Caco-2 (cell line): ENCODE measurements around the gene RRAS. TPM values are rescaled to one million over a fixed set of nuclear protein-coding genes. Genes with fewer than 3 reads are reported as not detected.
A peak's percentile ranks its signal among the peaks of the same experiment; 100 is the strongest.

Experiments
- BruUV-seq: library from RNA; stranded (reverse); fragments of 400-500 nt; replicated peaks from 2 replicates; lab custom pipeline; 2021; lab: Mats Ljungman, UMichigan
- CTCF ChIA-PET: fragments of 300-600 bp; sonication (Branson Sonifier 250); formaldehyde crosslinking; loops from one replicate; lab custom pipeline; 2022; ENCODE audit warnings: antibody characterized with exemption; lab: Charles Lee
- POLR2A ChIA-PET: fragments of 300-600 bp; sonication (Branson Sonifier 250); formaldehyde crosslinking; loops from one replicate; lab custom pipeline; 2022; ENCODE audit warnings: antibody characterized with exemption; lab: Charles Lee
- DNase-seq, 2 experiments: peaks; one replicate each; pipeline versions ENCODE4 v3.0.0 to v3.0.0-alpha.2; 2020 to 2022
- H3K27me3 ChIP-seq: replicated peaks from 2 replicates; pipeline ENCODE4 v1.6.0; 2011; ENCODE audit warnings: low read length; ENCODE audit not compliant: control insufficient read depth, insufficient read depth
- H3K36me3 ChIP-seq: 2 replicates; pipeline ENCODE4 v1.5.1; 2011; ENCODE audit warnings: low read length; ENCODE audit not compliant: control insufficient read depth, insufficient read depth
- H3K4me1 ChIP-seq: fragments of 250-450 bp; sonication (Bioruptor Pico); 2 replicates; pipeline ENCODE4 v1.5.1; 2020; ENCODE audit warnings: mild to moderate bottlenecking
- H3K4me3 ChIP-seq: 2 replicates; pipeline ENCODE4 v1.5.1; 2011; ENCODE audit warnings: low read depth, mild to moderate bottlenecking, control low read depth, low read length
- H3K9me3 ChIP-seq: fragments of 250-450 bp; sonication (Bioruptor Pico); 2 replicates; pipeline ENCODE4 v1.5.1; 2020; ENCODE audit warnings: mild to moderate bottlenecking, moderate library complexity
- H3K27ac Mint-ChIP-seq: one replicate; pipeline ENCODE4 v1.8.0; 2022; ENCODE audit warnings: mixed read lengths; ENCODE audit not compliant: unreplicated experiment
- H3K27me3 Mint-ChIP-seq: one replicate; pipeline ENCODE4 v1.8.0; 2022; ENCODE audit warnings: mixed read lengths; ENCODE audit not compliant: insufficient read depth, unreplicated experiment
- H3K36me3 Mint-ChIP-seq: one replicate; pipeline ENCODE4 v1.8.0; 2022; ENCODE audit warnings: mild to moderate bottlenecking, mixed read lengths; ENCODE audit not compliant: insufficient read depth, unreplicated experiment
- H3K4me1 Mint-ChIP-seq: one replicate; pipeline ENCODE4 v1.8.0; 2022; ENCODE audit warnings: low read depth, mixed read lengths; ENCODE audit not compliant: unreplicated experiment
- H3K4me3 Mint-ChIP-seq: one replicate; pipeline ENCODE4 v1.8.0; 2022; ENCODE audit warnings: mild to moderate bottlenecking, moderate library complexity, mixed read lengths; ENCODE audit not compliant: unreplicated experiment
- H3K9me3 Mint-ChIP-seq: one replicate; pipeline ENCODE4 v1.8.0; 2022; ENCODE audit warnings: mixed read lengths; ENCODE audit not compliant: unreplicated experiment
- CTCF ChIP-seq, 2 experiments: fragments of 200-600 bp in 1 of 2; IDR thresholded peaks; 1 replicate in 1 of 2; 2 replicates in 1 of 2; pipeline versions ENCODE4 v1.5.1 to v1.8.0; 2011 to 2022; ENCODE audit warnings: antibody characterized with exemption in 1 of 2, control low read depth in 1 of 2, inconsistent platforms in 1 of 2, low read depth in 1 of 2, low read length in 1 of 2, mild to moderate bottlenecking in 1 of 2, moderate library complexity in 1 of 2; ENCODE audit not compliant: insufficient read depth in 1 of 2, severe bottlenecking in 1 of 2, unreplicated experiment in 1 of 2
- intact Hi-C: fragments of 100-400 bp; cut with micrococcal nuclease; formaldehyde crosslinking; loops from one replicate; pipeline ENCODE4 v1.10.0; 2022; ENCODE audit not compliant: unreplicated experiment
- total RNA-seq: library from RNA; stranded (reverse); gene quantifications from 2 replicates; pipeline ENCODE4 v1.2.3, GENCODE V29; 2022

The RRAS gene
- total RNA-seq, 1 experiment from 2014 or later, result 10.6 TPM

- CTCF ChIA-PET, result interaction anchor here (2.4 kb wide), 1 partner anchor 49 kb away, joined by 9 read pairs; the partner anchor contains the start of gene RRAS
- H3K27me3 Mint-ChIP-seq, result no peaks in the 10 kb centered on the region
These were observed 48.8 kb downstream of the RRAS start, which contains the start of gene PRR12 for GRCh38 chr19:49590971-49591730. PRR12 (plus strand) TSS chr19:49591182; CDS start chr19:49591655, 473 bp downstream.

GRCh38 chr19:49590071-49590970 lies 49.6 kb downstream of the RRAS start:
- BruUV-seq, result TSS peak; percentile 79
- H3K9me3 ChIP-seq, result no peaks in the 10 kb centered on the region
- peaks cover 24% of the 10 kb centered on the region for H3K36me3 Mint-ChIP-seq

More at GRCh38 chr19:49590971-49591730, 48.8 kb downstream of the RRAS start, which contains the start of gene PRR12:
- Histone ChIP-seq H3K9me3 (no peaks in the 10 kb centered on the region), H3K36me3 (peaks cover 1% of the 10 kb centered on the region), H3K4me3 (peak within 1 kb of the TSS; percentile 99), H3K27me3 (no peaks in the 10 kb centered on the region), H3K4me1 (peaks cover 10% of the 10 kb centered on the region)
- DNase-seq, result peak; percentile 71 to 72
- POLR2A ChIA-PET, result interaction anchor here (0.7 to 1.6 kb wide), 6 partner anchors 11 to 122 kb away, joined by 5 to 18 read pairs (median 10); partner anchors contain the start of genes BCL2L12, IRF3, NOSIP and PRRG2
- Mint-ChIP-seq H3K27ac (peak within 1 kb of the TSS; percentile 82), H3K4me1 (peaks cover 29% of the 10 kb centered on the region), H3K9me3 (no peaks in the 10 kb centered on the region), H3K36me3 (peaks cover 28% of the 10 kb centered on the region), H3K4me3 (peak within 1 kb of the TSS; percentile 74)
- BruUV-seq, result no TSS peak
- no peak for TF ChIP-seq CTCF (IDR thresholded peaks at IDR 0.05; ENCODE audit: insufficient read depth in 1 of 2, low read depth in 1 of 2, low read length in 1 of 2, severe bottlenecking in 1 of 2, unreplicated experiment in 1 of 2)
- intact Hi-C loops, result loop anchor here (1.0 kb wide), 2 partner anchors 11 to 49 kb away; partner anchors contain the start of genes NOSIP and RRAS

More at GRCh38 chr19:49590071-49590970, 49.6 kb downstream of the RRAS start:
- peak overlapping the region; percentile 99 for H3K4me3 ChIP-seq
- no peaks in the 10 kb centered on the region for H3K27me3 ChIP-seq
- CTCF ChIA-PET, result interaction anchor here (2.4 kb wide), 1 partner anchor 50 kb away, joined by 9 read pairs; the partner anchor contains the start of gene RRAS
- POLR2A ChIA-PET, result interaction anchor here (0.7 to 1.6 kb wide), 5 partner anchors 10 to 75 kb away, joined by 5 to 18 read pairs (median 8); partner anchors contain the start of genes BCL2L12, IRF3, NOSIP and PRRG2
- no peak for TF ChIP-seq CTCF (IDR thresholded peaks at IDR 0.05; ENCODE audit: insufficient read depth in 1 of 2, low read depth in 1 of 2, low read length in 1 of 2, severe bottlenecking in 1 of 2, unreplicated experiment in 1 of 2)
- no peaks in the 10 kb centered on the region for H3K9me3 Mint-ChIP-seq
- peak overlapping the region; percentile 82 for H3K27ac Mint-ChIP-seq
- H3K4me1 Mint-ChIP-seq, result peaks cover 29% of the 10 kb centered on the region
- DNase-seq, result peak; percentile 99
- H3K4me3 Mint-ChIP-seq, result peak overlapping the region; percentile 74
- H3K4me1 ChIP-seq, result peaks cover 10% of the 10 kb centered on the region
- intact Hi-C loops, result loop anchor here (1.0 kb wide), 2 partner anchors 10 to 50 kb away; partner anchors contain the start of genes NOSIP and RRAS
- no peaks in the 10 kb centered on the region for H3K27me3 Mint-ChIP-seq
- no peaks in the 10 kb centered on the region for H3K36me3 ChIP-seq
